DOHH2 (cell line): ENCODE results near the gene NME2.

ENCODE experiments used
- CTCF ChIP-seq: fragments of 200-600 bp; sonication (generic); IDR thresholded peaks from one replicate; pipeline ENCODE4 v1.5.1; 2014; ENCODE audit warnings: antibody characterized with exemption, mild to moderate bottlenecking, low read depth, low read length; ENCODE audit not compliant: poor library complexity, severe bottlenecking
- EZH2phosphoT487 ChIP-seq: fragments of 200-600 bp; sonication (generic); IDR thresholded peaks from 2 replicates; pipeline ENCODE4 v1.6.1; 2017; ENCODE audit warnings: borderline replicate concordance, mild to moderate bottlenecking, antibody characterized with exemption, low read length, moderate library complexity, mixed read lengths

GRCh38 chr17:51124640-51125503 lies 41.3 kb upstream of the NME2 start:
- TF ChIP-seq CTCF, result no peak
- TF ChIP-seq EZH2phosphoT487, result no peak
